Keratinocyte (primary cell): ENCODE data around the gene HNRNPK. TPM values are rescaled to one million over a fixed set of nuclear protein-coding genes. Genes with fewer than 3 reads are reported as not detected.

Experiments
- DNase-seq: peaks from one replicate; pipeline ENCODE4 v3.0.0-alpha.2; 2011; ENCODE audit warnings: low read depth, missing footprints, low spot score
- FAIRE-seq: peaks from 2 replicates; lab custom pipeline; 2011; peaks lifted over from hg19 to GRCh38; lab: Jason Lieb, UNC
- H2AFZ ChIP-seq: 2 replicates; pipeline ENCODE4 v1.6.0; 2012; ENCODE audit warnings: low read length, control low read depth, inconsistent platforms; ENCODE audit not compliant: control insufficient read depth
- H3K27ac ChIP-seq: 2 replicates; pipeline ENCODE4 v1.5.1; 2011; ENCODE audit warnings: low read length; ENCODE audit not compliant: control insufficient read depth, insufficient read depth
- H3K27me3 ChIP-seq: 3 replicates; pipeline ENCODE4 v1.6.0; 2011; ENCODE audit warnings: low read length; ENCODE audit not compliant: control insufficient read depth, insufficient read depth; ENCODE audit errors: extremely low read depth
- H3K36me3 ChIP-seq, 2 experiments: 2 replicates in 1 of 2; 3 replicates in 1 of 2; pipeline ENCODE4 v1.5.1; 2011; ENCODE audit warnings: low read length in 2 of 2, mild to moderate bottlenecking in 1 of 2; ENCODE audit not compliant: control insufficient read depth in 2 of 2, insufficient read depth in 2 of 2; ENCODE audit errors: extremely low read depth in 1 of 2
- H3K4me1 ChIP-seq: 3 replicates; pipeline ENCODE4 v1.5.1; 2011; ENCODE audit warnings: low read length; ENCODE audit not compliant: control insufficient read depth, insufficient read depth; ENCODE audit errors: extremely low read depth
- H3K4me2 ChIP-seq: 3 replicates; pipeline ENCODE4 v1.6.0; 2011; ENCODE audit warnings: low read depth, low read length; ENCODE audit not compliant: control insufficient read depth, insufficient read depth; ENCODE audit errors: extremely low read depth
- H3K4me3 ChIP-seq, 3 experiments: fragments of 200-600 bp in 1 of 3; sonication (generic) in 1 of 3; 2 replicates in 2 of 3; 3 replicates in 1 of 3; pipeline ENCODE4 v1.5.1; 2011 to 2016; ENCODE audit warnings: low read length in 3 of 3, mild to moderate bottlenecking in 3 of 3, control low read depth in 2 of 3, inconsistent platforms in 1 of 3, low read depth in 1 of 3, mixed read lengths in 1 of 3, mixed run types in 1 of 3, moderate library complexity in 1 of 3; ENCODE audit not compliant: control insufficient read depth in 2 of 3, insufficient read depth in 2 of 3; ENCODE audit errors: extremely low read depth in 1 of 3
- H3K79me2 ChIP-seq: 2 replicates; pipeline ENCODE4 v1.6.0; 2012; ENCODE audit warnings: low read length; ENCODE audit not compliant: control insufficient read depth, insufficient read depth
- H3K9ac ChIP-seq: 3 replicates; pipeline ENCODE4 v1.6.0; 2011; ENCODE audit warnings: low read length; ENCODE audit not compliant: control insufficient read depth, insufficient read depth; ENCODE audit errors: extremely low read depth
- H3K9me1 ChIP-seq: 3 replicates; pipeline ENCODE4 v1.6.0; 2011; ENCODE audit warnings: low read length; ENCODE audit not compliant: control insufficient read depth, insufficient read depth; ENCODE audit errors: extremely low read depth
- H3K9me3 ChIP-seq: 2 replicates; pipeline ENCODE4 v1.5.1; 2012; ENCODE audit warnings: low read depth, low read length; ENCODE audit not compliant: control insufficient read depth
- H4K20me1 ChIP-seq: 3 replicates; pipeline ENCODE4 v1.6.0; 2011; ENCODE audit warnings: low read length; ENCODE audit not compliant: control insufficient read depth, insufficient read depth; ENCODE audit errors: extremely low read depth
- EZH2 ChIP-seq: IDR thresholded peaks from one replicate; pipeline ENCODE4 v1.6.1; 2012; ENCODE audit warnings: inconsistent platforms, mild to moderate bottlenecking, low read length, moderate library complexity
- dilution Hi-C: fragments of 300-500 bp; cut with MboI; formaldehyde crosslinking; loops from one replicate; pipeline ENCODE4 v1.7.0; 2020; ENCODE audit warnings: low sequenced_read_pairs; ENCODE audit not compliant: extremely low pct_ligation_motif_present
- polyA plus RNA-seq, 5 experiments: library from polyadenylated mRNA; depleted of rRNA in 3 of 5; stranded (reverse) in 3 of 5; stranded (forward) in 1 of 5; unstranded in 1 of 5; fragments of >200 nt; gene quantifications; 1 replicate in 1 of 5; 2 replicates in 3 of 5; 3 replicates in 1 of 5; pipeline versions ENCODE4 v1.2.1 to v1.2.3, GENCODE V29; 2011 to 2012; ENCODE audit warnings: missing spikeins in 2 of 5, low read depth in 1 of 5, low replicate concordance in 1 of 5
- small RNA-seq, 3 experiments: library from RNA; depleted of rRNA; stranded (forward); fragments of <200 nt; gene quantifications; one replicate each; pipeline ENCODE3, GENCODE V24; 2012; ENCODE audit warnings: low read depth in 3 of 3, low replicate concordance in 1 of 3; ENCODE audit not compliant: insufficient read length in 3 of 3
- TF ChIP-seq, protein P1 (sequence below), 3 experiments: IDR thresholded peaks in 1 of 3; conservative IDR thresholded peaks in 1 of 3; optimal IDR thresholded peaks in 1 of 3; 2 replicates in 2 of 3; 3 replicates in 1 of 3; pipeline versions ENCODE3 to v1.5.1; 2011; ENCODE audit warnings: low read length in 3 of 3, mild to moderate bottlenecking in 3 of 3, moderate library complexity in 2 of 3, control low read depth in 1 of 3, inconsistent platforms in 1 of 3; ENCODE audit not compliant: insufficient read depth in 2 of 3; ENCODE audit errors: extremely low read depth in 1 of 3

The HNRNPK gene
- polyA plus RNA-seq, 1 donor (not counting 4 experiments of a cell fraction or from before 2014, with no cell fraction given) = 661 TPM

DNA sequence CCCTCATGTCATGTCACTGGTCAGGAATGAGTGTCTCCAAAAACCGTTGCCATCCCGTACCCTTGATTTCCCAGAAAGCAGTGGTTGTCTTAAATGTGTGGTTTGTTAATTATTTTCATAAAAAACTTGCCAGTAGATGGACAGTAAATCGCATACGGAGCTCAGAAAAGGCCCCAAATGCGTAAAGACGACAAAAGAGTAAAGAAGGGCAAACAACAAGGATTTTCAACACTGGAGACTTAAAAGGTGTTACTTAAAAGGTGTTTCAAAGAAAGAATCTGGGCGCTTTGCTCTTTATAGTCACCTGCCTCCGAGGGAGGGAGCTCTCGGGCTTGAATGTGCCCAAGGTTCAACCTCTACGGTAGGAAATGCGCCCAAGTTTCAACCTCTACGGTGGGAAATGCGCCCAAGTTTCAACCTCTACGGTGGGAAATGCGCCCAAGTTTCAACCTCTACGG lies 59.5 kb downstream of the HNRNPK start:
- TF ChIP-seq EZH2 = no peak
- TF ChIP-seq, protein P1, sequence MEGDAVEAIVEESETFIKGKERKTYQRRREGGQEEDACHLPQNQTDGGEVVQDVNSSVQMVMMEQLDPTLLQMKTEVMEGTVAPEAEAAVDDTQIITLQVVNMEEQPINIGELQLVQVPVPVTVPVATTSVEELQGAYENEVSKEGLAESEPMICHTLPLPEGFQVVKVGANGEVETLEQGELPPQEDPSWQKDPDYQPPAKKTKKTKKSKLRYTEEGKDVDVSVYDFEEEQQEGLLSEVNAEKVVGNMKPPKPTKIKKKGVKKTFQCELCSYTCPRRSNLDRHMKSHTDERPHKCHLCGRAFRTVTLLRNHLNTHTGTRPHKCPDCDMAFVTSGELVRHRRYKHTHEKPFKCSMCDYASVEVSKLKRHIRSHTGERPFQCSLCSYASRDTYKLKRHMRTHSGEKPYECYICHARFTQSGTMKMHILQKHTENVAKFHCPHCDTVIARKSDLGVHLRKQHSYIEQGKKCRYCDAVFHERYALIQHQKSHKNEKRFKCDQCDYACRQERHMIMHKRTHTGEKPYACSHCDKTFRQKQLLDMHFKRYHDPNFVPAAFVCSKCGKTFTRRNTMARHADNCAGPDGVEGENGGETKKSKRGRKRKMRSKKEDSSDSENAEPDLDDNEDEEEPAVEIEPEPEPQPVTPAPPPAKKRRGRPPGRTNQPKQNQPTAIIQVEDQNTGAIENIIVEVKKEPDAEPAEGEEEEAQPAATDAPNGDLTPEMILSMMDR (optimal IDR thresholded peaks at IDR 0.05 in 1 of 3, IDR thresholded peaks at IDR 0.05 in 1 of 3, conservative IDR thresholded peaks at IDR 0.05 in 1 of 3; ENCODE audit: extremely low read depth in 1 of 3, insufficient read depth in 2 of 3, low read length in 3 of 3) = peak; percentile 27 to 60 (median 35)
- dilution Hi-C loops = no loop called here
- peak overlapping the region; percentile 70 for H3K9ac ChIP-seq
- no peak for DNase-seq
- FAIRE-seq = peak; percentile 20
- peak overlapping the region; percentile 80 for H3K27ac ChIP-seq
- no peaks in the 10 kb centered on the region for H3K4me1 ChIP-seq
- H3K27me3 ChIP-seq = no peaks in the 10 kb centered on the region
- no peaks in the 10 kb centered on the region for H3K9me1 ChIP-seq
- peak overlapping the region; percentile 95 for H3K4me2 ChIP-seq
- peak overlapping the region; percentile 53 to 72 (median 64) for H3K4me3 ChIP-seq
- H3K79me2 ChIP-seq = peaks cover 2% of the 10 kb centered on the region
- H2AFZ ChIP-seq = peak overlapping the region; percentile 43
- H4K20me1 ChIP-seq = no peaks in the 10 kb centered on the region
- H3K36me3 ChIP-seq = no peaks in the 10 kb centered on the region
- H3K9me3 ChIP-seq = no peaks in the 10 kb centered on the region

DNA sequence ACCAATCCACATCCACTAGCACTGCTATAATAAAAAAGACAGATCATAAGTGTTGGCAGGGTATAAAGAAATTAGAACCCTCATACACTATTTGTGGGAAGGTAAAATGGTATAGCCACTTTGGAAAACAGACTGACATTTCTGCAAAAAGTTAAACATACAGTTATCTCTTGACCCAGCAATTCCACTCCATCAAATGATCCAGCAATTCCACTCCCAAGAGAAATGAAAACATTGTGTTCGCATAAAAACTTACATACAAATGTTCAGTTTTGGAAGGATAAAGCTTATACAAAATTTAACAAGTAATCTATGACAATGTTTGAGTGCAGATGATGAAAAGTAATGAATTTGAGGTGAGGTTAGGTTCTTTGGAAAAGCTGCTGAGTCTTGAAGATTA lies 60.9 kb downstream of the HNRNPK start:
- H2AFZ ChIP-seq = no peak overlapping the region
- no peaks in the 10 kb centered on the region for H3K9me3 ChIP-seq
- dilution Hi-C loops = no loop called here
- H3K27ac ChIP-seq = no peak overlapping the region
- no peaks in the 10 kb centered on the region for H3K9me1 ChIP-seq
- H4K20me1 ChIP-seq = no peaks in the 10 kb centered on the region
- no peak overlapping the region for H3K4me2 ChIP-seq
- no peaks in the 10 kb centered on the region for H3K4me1 ChIP-seq
- TF ChIP-seq EZH2 = no peak
- TF ChIP-seq, protein P1 (optimal IDR thresholded peaks at IDR 0.05 in 1 of 3, IDR thresholded peaks at IDR 0.05 in 1 of 3, conservative IDR thresholded peaks at IDR 0.05 in 1 of 3; ENCODE audit: extremely low read depth in 1 of 3, insufficient read depth in 2 of 3, low read length in 3 of 3) = no peak
- DNase-seq (no peak), FAIRE-seq (no peak)
- H3K4me3 ChIP-seq = no peak overlapping the region
- H3K79me2 ChIP-seq = peaks cover 2% of the 10 kb centered on the region
- H3K27me3 ChIP-seq = no peaks in the 10 kb centered on the region
- H3K36me3 ChIP-seq = no peaks in the 10 kb centered on the region
- H3K9ac ChIP-seq = no peak overlapping the region

Small RNA genes lying within 50 kb of the gene (small RNA-seq; reads per million reads assigned to genes)
- 0 reads per million in 3 experiments for gene RF00019

Other genes with a start within 250 kb of the HNRNPK start
- gene GKAP1, start 162.4 kb downstream of the HNRNPK start, polyA plus RNA-seq = 0.08 to 0.62 TPM (median 0.18 TPM) in 3 replicates
- gene KIF27, start 58.8 kb downstream of the HNRNPK start, polyA plus RNA-seq = 1.0 to 2.2 TPM (median 1.6 TPM) in 3 replicates
- 0.97 to 3.6 TPM (median 1.1 TPM) in 3 replicates for gene RMI1, start 590 bp upstream of the HNRNPK start, polyA plus RNA-seq